Ishikawa (cell line): ENCODE data around the gene FGR.

Source experiments
- CEBPB ChIP-seq: IDR thresholded peaks from 2 replicates; pipeline ENCODE4 v1.6.1; 2012
- CREB1 ChIP-seq: IDR thresholded peaks from 2 replicates; pipeline ENCODE4 v1.6.1; 2012; ENCODE audit warnings: low read depth
- EGR1 ChIP-seq: IDR thresholded peaks from 2 replicates; pipeline ENCODE4 v1.6.1; 2012
- EP300 ChIP-seq: IDR thresholded peaks from 2 replicates; pipeline ENCODE4 v1.6.1; 2012; ENCODE audit warnings: borderline replicate concordance
- FOXM1 ChIP-seq: IDR thresholded peaks from 2 replicates; pipeline ENCODE4 v1.6.1; 2012; ENCODE audit warnings: low read depth, borderline replicate concordance
- NFIC ChIP-seq: IDR thresholded peaks from 2 replicates; pipeline ENCODE4 v1.6.1; 2012
- RAD21 ChIP-seq: IDR thresholded peaks from 2 replicates; pipeline ENCODE4 v1.6.1; 2012; ENCODE audit warnings: low read depth
- TAF1 ChIP-seq: IDR thresholded peaks from 2 replicates; pipeline ENCODE4 v1.6.1; 2012; ENCODE audit warnings: low read depth, mild to moderate bottlenecking
- TCF12 ChIP-seq: IDR thresholded peaks from 2 replicates; pipeline ENCODE4 v1.6.1; 2012; ENCODE audit warnings: low read depth
- TEAD4 ChIP-seq: IDR thresholded peaks from 2 replicates; pipeline ENCODE4 v1.6.1; 2012
- YY1 ChIP-seq: IDR thresholded peaks from 2 replicates; pipeline ENCODE4 v1.6.1; 2012; ENCODE audit warnings: low read depth
- ZBTB7A ChIP-seq: IDR thresholded peaks from 2 replicates; pipeline ENCODE4 v1.6.1; 2012; ENCODE audit warnings: low read depth
- TF ChIP-seq, protein P1 (sequence below): IDR thresholded peaks from 2 replicates; pipeline ENCODE4 v1.6.1; 2012; ENCODE audit warnings: low read depth, mild to moderate bottlenecking
- TF ChIP-seq, protein P2 (sequence below): IDR thresholded peaks from 2 replicates; pipeline ENCODE4 v1.6.1; 2012
- TF ChIP-seq, protein P3 (sequence below): IDR thresholded peaks from 2 replicates; pipeline ENCODE4 v1.6.1; 2012

The FGR gene

DNA sequence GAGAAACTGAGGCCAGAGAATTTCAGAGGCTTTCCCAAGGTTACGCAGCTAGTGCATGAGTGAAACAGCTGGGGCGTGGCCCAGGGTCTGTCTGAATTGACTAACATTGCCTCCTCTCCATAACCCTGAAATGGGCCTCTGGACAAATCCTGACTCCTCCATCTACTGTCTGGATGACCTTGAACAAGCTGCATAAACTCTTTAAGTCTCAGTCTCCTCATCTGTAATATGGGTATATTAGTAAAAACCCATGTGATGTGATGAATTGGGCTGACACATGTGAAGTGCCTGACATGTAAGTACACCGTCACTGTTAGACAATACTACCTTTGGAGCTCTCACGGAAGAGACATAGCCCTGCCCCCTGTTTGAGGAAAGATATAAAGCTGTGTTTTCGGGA lies 12.3 kb upstream of the FGR start:
- TF ChIP-seq, protein P1, sequence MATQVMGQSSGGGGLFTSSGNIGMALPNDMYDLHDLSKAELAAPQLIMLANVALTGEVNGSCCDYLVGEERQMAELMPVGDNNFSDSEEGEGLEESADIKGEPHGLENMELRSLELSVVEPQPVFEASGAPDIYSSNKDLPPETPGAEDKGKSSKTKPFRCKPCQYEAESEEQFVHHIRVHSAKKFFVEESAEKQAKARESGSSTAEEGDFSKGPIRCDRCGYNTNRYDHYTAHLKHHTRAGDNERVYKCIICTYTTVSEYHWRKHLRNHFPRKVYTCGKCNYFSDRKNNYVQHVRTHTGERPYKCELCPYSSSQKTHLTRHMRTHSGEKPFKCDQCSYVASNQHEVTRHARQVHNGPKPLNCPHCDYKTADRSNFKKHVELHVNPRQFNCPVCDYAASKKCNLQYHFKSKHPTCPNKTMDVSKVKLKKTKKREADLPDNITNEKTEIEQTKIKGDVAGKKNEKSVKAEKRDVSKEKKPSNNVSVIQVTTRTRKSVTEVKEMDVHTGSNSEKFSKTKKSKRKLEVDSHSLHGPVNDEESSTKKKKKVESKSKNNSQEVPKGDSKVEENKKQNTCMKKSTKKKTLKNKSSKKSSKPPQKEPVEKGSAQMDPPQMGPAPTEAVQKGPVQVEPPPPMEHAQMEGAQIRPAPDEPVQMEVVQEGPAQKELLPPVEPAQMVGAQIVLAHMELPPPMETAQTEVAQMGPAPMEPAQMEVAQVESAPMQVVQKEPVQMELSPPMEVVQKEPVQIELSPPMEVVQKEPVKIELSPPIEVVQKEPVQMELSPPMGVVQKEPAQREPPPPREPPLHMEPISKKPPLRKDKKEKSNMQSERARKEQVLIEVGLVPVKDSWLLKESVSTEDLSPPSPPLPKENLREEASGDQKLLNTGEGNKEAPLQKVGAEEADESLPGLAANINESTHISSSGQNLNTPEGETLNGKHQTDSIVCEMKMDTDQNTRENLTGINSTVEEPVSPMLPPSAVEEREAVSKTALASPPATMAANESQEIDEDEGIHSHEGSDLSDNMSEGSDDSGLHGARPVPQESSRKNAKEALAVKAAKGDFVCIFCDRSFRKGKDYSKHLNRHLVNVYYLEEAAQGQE, result no peak
- TF ChIP-seq NFIC (no peak), TCF12 (no peak), FOXM1 (no peak), EGR1 (no peak), RAD21 (no peak), CEBPB (no peak), TAF1 (no peak), TEAD4 (no peak), ZBTB7A (no peak), EP300 (no peak), YY1 (no peak), CREB1 (no peak)
- TF ChIP-seq, protein P2, sequence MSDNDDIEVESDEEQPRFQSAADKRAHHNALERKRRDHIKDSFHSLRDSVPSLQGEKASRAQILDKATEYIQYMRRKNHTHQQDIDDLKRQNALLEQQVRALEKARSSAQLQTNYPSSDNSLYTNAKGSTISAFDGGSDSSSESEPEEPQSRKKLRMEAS, result no peak
- TF ChIP-seq, protein P3, sequence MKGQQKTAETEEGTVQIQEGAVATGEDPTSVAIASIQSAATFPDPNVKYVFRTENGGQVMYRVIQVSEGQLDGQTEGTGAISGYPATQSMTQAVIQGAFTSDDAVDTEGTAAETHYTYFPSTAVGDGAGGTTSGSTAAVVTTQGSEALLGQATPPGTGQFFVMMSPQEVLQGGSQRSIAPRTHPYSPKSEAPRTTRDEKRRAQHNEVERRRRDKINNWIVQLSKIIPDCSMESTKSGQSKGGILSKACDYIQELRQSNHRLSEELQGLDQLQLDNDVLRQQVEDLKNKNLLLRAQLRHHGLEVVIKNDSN, result no peak

DNA sequence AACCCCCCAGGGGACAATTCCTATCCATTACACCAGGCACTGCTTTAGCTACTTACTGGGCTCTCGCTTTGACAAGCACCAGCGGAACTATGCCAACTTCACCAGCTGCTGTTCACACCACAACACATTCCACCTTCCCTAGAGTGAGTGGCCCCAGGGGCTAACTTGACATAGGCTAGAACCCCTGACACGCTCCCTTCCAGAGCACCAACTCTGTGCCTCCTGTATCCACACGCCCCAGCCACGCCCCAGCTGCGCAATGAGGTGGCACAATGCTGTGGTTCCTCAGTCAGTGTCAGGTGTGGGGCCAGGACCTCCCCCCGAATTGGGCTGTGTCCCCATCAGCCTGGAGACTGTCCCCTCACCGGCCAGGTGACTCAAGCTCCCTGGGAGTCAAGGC lies 11.7 kb upstream of the FGR start:
- TF ChIP-seq EGR1 (no peak), YY1 (no peak), TCF12 (no peak), EP300 (no peak), CEBPB (no peak), CREB1 (no peak), TAF1 (no peak), ZBTB7A (no peak), TEAD4 (no peak), FOXM1 (no peak), NFIC (no peak), RAD21 (no peak)
- TF ChIP-seq, protein P1, result no peak
- TF ChIP-seq, protein P3, result no peak
- TF ChIP-seq, protein P2, result no peak

DNA sequence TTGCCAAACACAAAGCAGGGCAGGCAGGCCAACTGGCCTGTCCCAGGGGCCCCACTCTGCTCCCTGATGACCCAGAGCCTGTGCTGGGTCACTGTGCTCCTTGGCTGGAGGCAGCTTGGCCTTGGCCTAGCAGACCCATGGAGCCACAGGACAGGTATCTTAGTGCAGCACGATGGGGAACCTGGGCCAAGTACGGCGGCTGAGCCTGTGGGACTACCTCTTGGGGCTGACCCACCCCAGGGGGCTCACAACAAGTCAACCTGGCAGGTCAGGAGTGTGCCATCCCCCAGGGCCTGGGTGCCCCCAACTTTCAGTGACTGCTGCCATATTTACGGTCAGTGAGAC lies 10.1 kb upstream of the FGR start:
- no peak for TF ChIP-seq CREB1
- TF ChIP-seq YY1, result no peak
- TF ChIP-seq TAF1, result no peak
- TF ChIP-seq TEAD4, result no peak
- TF ChIP-seq CEBPB, result no peak
- no peak for TF ChIP-seq EP300
- no peak for TF ChIP-seq NFIC
- TF ChIP-seq, protein P2, result no peak
- TF ChIP-seq, protein P1, result no peak
- no peak for TF ChIP-seq ZBTB7A
- no peak for TF ChIP-seq TCF12
- TF ChIP-seq RAD21, result no peak
- TF ChIP-seq, protein P3, result no peak
- no peak for TF ChIP-seq EGR1
- TF ChIP-seq FOXM1, result no peak
